PFSK-1 (cell line): Measurements from ENCODE around the gene CSNK2B.

Experiments
- POLR2AphosphoS5 ChIP-seq: IDR thresholded peaks from 2 replicates; pipeline ENCODE4 v1.6.1; 2012; ENCODE audit warnings: low read depth, mild to moderate bottlenecking, control low read depth, low read length, moderate library complexity
- REST ChIP-seq, 2 experiments: IDR thresholded peaks; 2 replicates each; pipeline versions ENCODE4 v1.6.1 to v1.8.0; 2011 to 2012; ENCODE audit warnings: low read depth in 2 of 2, low read length in 2 of 2, control low read depth in 1 of 2, inconsistent platforms in 1 of 2, mild to moderate bottlenecking in 1 of 2, moderate library complexity in 1 of 2; ENCODE audit not compliant: insufficient read depth in 1 of 2
- SIN3A ChIP-seq: IDR thresholded peaks from 2 replicates; pipeline ENCODE4 v1.6.1; 2012; ENCODE audit warnings: mild to moderate bottlenecking, low read length, moderate library complexity, borderline replicate concordance; ENCODE audit not compliant: insufficient read depth
- TAF1 ChIP-seq: IDR thresholded peaks from 2 replicates; pipeline ENCODE4 v1.6.1; 2012; ENCODE audit warnings: low read length, control low read depth, borderline replicate concordance; ENCODE audit not compliant: insufficient read depth

- TF ChIP-seq POLR2AphosphoS5: no peak
- TF ChIP-seq SIN3A: no peak
- TF ChIP-seq TAF1: no peak
- no peak for TF ChIP-seq REST (IDR thresholded peaks at IDR 0.05; ENCODE audit: insufficient read depth in 1 of 2, low read depth in 2 of 2, low read length in 2 of 2)
These were observed 24.6 kb downstream of the CSNK2B start for GRCh38 chr6:31690231-31691077.
